WTC11 (cell line): ENCODE measurements around the gene NEUROD2. TPM values are rescaled to one million over a fixed set of nuclear protein-coding genes. Genes with fewer than 3 reads are reported as not detected.
A peak's percentile ranks its signal among the peaks of the same experiment; 100 is the strongest.

ENCODE experiments used
- ATAC-seq: fragments of 200-7000 bp; cut with Tn5 transposase; 2 replicates; pipeline ENCODE4 v1.10.0; 2021; ENCODE audit warnings: mild to moderate bottlenecking, moderate library complexity
- CTCF ChIA-PET: fragments of 300-600 bp; sonication (Branson Sonifier 250); formaldehyde crosslinking; loops from one replicate; lab custom pipeline; 2021; ENCODE audit warnings: antibody characterized with exemption; lab: Charles Lee
- POLR2A ChIA-PET: fragments of 350-600 bp; sonication (Branson Sonifier 250); formaldehyde crosslinking; loops from one replicate; lab custom pipeline; 2021; ENCODE audit warnings: antibody characterized with exemption; lab: Charles Lee
- DNase-seq: peaks from one replicate; pipeline ENCODE4 v3.0.0; 2021; ENCODE audit warnings: low spot score
- H3K27ac Mint-ChIP-seq: 2 replicates; pipeline ENCODE4 v1.8.0; 2021; ENCODE audit warnings: mixed read lengths
- H3K27me3 Mint-ChIP-seq: 2 replicates; pipeline ENCODE4 v1.8.0; 2021; ENCODE audit warnings: low read depth, mild to moderate bottlenecking, moderate library complexity, mixed read lengths
- H3K36me3 Mint-ChIP-seq: 2 replicates; pipeline ENCODE4 v1.8.0; 2021; ENCODE audit warnings: mixed read lengths
- H3K4me1 Mint-ChIP-seq: 2 replicates; pipeline ENCODE4 v1.8.0; 2022; ENCODE audit warnings: mixed read lengths
- H3K4me3 Mint-ChIP-seq: 2 replicates; pipeline ENCODE4 v1.8.0; 2021; ENCODE audit warnings: mild to moderate bottlenecking, moderate library complexity, mixed read lengths
- H3K9me3 Mint-ChIP-seq: 2 replicates; pipeline ENCODE4 v1.8.0; 2021; ENCODE audit warnings: mixed read lengths
- CBFB ChIP-seq: sonication (generic); formaldehyde crosslinking; IDR thresholded peaks from 2 replicates; pipeline ENCODE4 v1.8.1; 2022; ENCODE audit warnings: mild to moderate bottlenecking, low read depth, missing genetic modification reagents
- CREB1 ChIP-seq: sonication (generic); formaldehyde crosslinking; IDR thresholded peaks from 2 replicates; pipeline ENCODE4 v1.8.0; 2023; ENCODE audit warnings: mild to moderate bottlenecking, missing genetic modification reagents
- E2F1 ChIP-seq: sonication (generic); formaldehyde crosslinking; IDR thresholded peaks from 2 replicates; pipeline ENCODE4 v1.8.0; 2022; ENCODE audit warnings: mild to moderate bottlenecking, missing genetic modification reagents
- ELF4 ChIP-seq: sonication (generic); formaldehyde crosslinking; IDR thresholded peaks from 2 replicates; pipeline ENCODE4 v1.8.1; 2022; ENCODE audit warnings: low read depth, mild to moderate bottlenecking, moderate library complexity, missing genetic modification reagents
- ERG ChIP-seq: fragments of 250-450 bp; sonication (Bioruptor Pico); IDR thresholded peaks from 2 replicates; pipeline ENCODE4 v1.8.0; 2021; ENCODE audit warnings: mild to moderate bottlenecking
- NR2C2 ChIP-seq: sonication (generic); formaldehyde crosslinking; IDR thresholded peaks from 2 replicates; pipeline ENCODE4 v1.8.0; 2022; ENCODE audit warnings: mild to moderate bottlenecking, missing genetic modification reagents
- PREB ChIP-seq: sonication (generic); formaldehyde crosslinking; IDR thresholded peaks from 2 replicates; pipeline ENCODE4 v1.8.1; 2022; ENCODE audit warnings: mild to moderate bottlenecking, missing genetic modification reagents, moderate library complexity, borderline replicate concordance
- SP1 ChIP-seq: sonication (generic); formaldehyde crosslinking; conservative IDR thresholded peaks from 2 replicates; pipeline ENCODE4 v1.8.1; 2022; ENCODE audit warnings: missing genetic modification reagents
- TEAD1 ChIP-seq: sonication (generic); formaldehyde crosslinking; IDR thresholded peaks from 2 replicates; pipeline ENCODE4 v1.8.0; 2022; ENCODE audit warnings: mild to moderate bottlenecking, missing genetic modification reagents
- ZNF219 ChIP-seq: sonication (generic); formaldehyde crosslinking; IDR thresholded peaks from 2 replicates; pipeline ENCODE4 v1.8.0; 2023; ENCODE audit warnings: missing genetic modification reagents, mild to moderate bottlenecking, borderline replicate concordance
- ZNF423 ChIP-seq: fragments of 250-450 bp; sonication (Bioruptor Pico); IDR thresholded peaks from 2 replicates; pipeline ENCODE4 v2.1.2; 2022; ENCODE audit warnings: mild to moderate bottlenecking, moderate library complexity
- total RNA-seq: library from RNA; stranded (reverse); gene quantifications from 3 replicates; pipeline ENCODE4 v1.2.3, GENCODE V29; 2021
- TF ChIP-seq, protein P1 (sequence below): sonication (generic); formaldehyde crosslinking; IDR thresholded peaks from 2 replicates; pipeline ENCODE4 v1.8.1; 2023; ENCODE audit warnings: mild to moderate bottlenecking, missing genetic modification reagents, moderate library complexity
- TF ChIP-seq, protein P2 (sequence below): sonication (generic); formaldehyde crosslinking; IDR thresholded peaks from 2 replicates; pipeline ENCODE4 v1.8.1; 2023; ENCODE audit warnings: mild to moderate bottlenecking, missing genetic modification reagents
- TF ChIP-seq, protein P3 (sequence below): sonication (generic); formaldehyde crosslinking; conservative IDR thresholded peaks from 2 replicates; pipeline ENCODE4 v1.8.1; 2023; ENCODE audit warnings: mild to moderate bottlenecking, low read depth, missing genetic modification reagents, moderate library complexity

NEUROD2 gene
- total RNA-seq, 1 experiment from 2014 or later: not detected

DNA sequence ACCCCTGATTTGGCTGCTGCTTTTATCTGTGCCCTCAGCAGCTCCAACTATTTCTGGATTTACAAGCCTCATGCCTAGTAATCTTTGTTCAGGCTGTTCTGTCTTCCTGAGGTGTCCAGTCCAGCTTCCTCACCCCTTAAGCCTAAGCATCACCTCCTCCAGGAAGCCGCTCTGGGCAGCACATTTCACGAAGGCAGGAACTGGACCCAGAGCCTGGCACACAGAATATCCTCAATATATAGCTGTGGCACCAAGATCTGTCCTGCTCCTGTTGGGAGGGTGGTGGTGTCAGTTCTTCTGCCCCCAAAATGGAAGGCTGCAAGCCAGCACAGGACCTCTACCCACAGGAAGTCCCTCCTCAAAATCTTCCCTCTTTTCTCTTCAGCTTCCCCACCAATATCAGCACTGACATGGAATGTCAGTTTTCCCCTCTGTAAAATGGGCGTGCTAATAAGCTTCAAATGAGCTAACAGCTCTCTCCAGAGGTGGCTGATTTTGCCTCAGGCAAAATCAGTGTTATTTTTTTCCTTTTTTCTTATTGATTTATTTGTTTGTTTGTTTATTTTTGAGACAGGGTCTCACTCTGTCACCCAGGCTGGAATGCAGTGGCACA is 6.9 kb upstream of the NEUROD2 start:
- TF ChIP-seq CBFB (CRISPR knock-in tag): no peak
- TF ChIP-seq E2F1 (CRISPR knock-in tag): no peak
- no peak for TF ChIP-seq ERG (CRISPR knock-in tag)
- TF ChIP-seq, protein P1, sequence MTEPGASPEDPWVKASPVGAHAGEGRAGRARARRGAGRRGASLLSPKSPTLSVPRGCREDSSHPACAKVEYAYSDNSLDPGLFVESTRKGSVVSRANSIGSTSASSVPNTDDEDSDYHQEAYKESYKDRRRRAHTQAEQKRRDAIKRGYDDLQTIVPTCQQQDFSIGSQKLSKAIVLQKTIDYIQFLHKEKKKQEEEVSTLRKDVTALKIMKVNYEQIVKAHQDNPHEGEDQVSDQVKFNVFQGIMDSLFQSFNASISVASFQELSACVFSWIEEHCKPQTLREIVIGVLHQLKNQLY (CRISPR knock-in tag): no peak
- TF ChIP-seq ELF4 (CRISPR knock-in tag): no peak
- TF ChIP-seq, protein P2, sequence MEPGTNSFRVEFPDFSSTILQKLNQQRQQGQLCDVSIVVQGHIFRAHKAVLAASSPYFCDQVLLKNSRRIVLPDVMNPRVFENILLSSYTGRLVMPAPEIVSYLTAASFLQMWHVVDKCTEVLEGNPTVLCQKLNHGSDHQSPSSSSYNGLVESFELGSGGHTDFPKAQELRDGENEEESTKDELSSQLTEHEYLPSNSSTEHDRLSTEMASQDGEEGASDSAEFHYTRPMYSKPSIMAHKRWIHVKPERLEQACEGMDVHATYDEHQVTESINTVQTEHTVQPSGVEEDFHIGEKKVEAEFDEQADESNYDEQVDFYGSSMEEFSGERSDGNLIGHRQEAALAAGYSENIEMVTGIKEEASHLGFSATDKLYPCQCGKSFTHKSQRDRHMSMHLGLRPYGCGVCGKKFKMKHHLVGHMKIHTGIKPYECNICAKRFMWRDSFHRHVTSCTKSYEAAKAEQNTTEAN: no peak
- TF ChIP-seq CREB1 (CRISPR knock-in tag): no peak
- TF ChIP-seq ZNF219 (CRISPR knock-in tag): no peak
- POLR2A ChIA-PET: interaction anchor here (0.7 kb wide), 1 partner anchor 264 kb away, joined by 4 read pairs; no protein-coding TSS in a partner anchor
- CTCF ChIA-PET: interaction anchor here (1.1 to 21.2 kb wide), 7 partner anchors 8 to 64 kb away, joined by 4 to 876 read pairs (median 14); partner anchors contain the start of genes PNMT and TCAP
- no peak for DNase-seq
- Mint-ChIP-seq H3K36me3 (no peaks in the 10 kb centered on the region), H3K4me3 (no peak overlapping the region), H3K27ac (no peak overlapping the region), H3K27me3 (peaks cover 87% of the 10 kb centered on the region), H3K4me1 (peaks cover 3% of the 10 kb centered on the region), H3K9me3 (no peaks in the 10 kb centered on the region)
- ATAC-seq: no peak

GRCh38 chr17:39612935-39613464 is 5.3 kb upstream of the NEUROD2 start:
- Mint-ChIP-seq H3K36me3 (no peaks in the 10 kb centered on the region), H3K4me3 (no peak overlapping the region), H3K27ac (no peak overlapping the region), H3K4me1 (peaks cover 7% of the 10 kb centered on the region), H3K27me3 (peaks cover 88% of the 10 kb centered on the region), H3K9me3 (no peaks in the 10 kb centered on the region)
- TF ChIP-seq TEAD1 (CRISPR knock-in tag) (no peak), NR2C2 (0 out of 2 replicates have a peak, but pooled peaks have one; percentile 19)
- ChIA-PET CTCF (interaction anchor here (0.7 to 3.5 kb wide), 7 partner anchors 10 to 66 kb away, joined by 3 to 43 read pairs (median 7); no protein-coding TSS in a partner anchor), POLR2A (interaction anchor here (0.6 kb wide), 1 partner anchor 413 kb away, joined by 3 read pairs; no protein-coding TSS in a partner anchor)
- no peak for ATAC-seq
- DNase-seq: no peak

DNA sequence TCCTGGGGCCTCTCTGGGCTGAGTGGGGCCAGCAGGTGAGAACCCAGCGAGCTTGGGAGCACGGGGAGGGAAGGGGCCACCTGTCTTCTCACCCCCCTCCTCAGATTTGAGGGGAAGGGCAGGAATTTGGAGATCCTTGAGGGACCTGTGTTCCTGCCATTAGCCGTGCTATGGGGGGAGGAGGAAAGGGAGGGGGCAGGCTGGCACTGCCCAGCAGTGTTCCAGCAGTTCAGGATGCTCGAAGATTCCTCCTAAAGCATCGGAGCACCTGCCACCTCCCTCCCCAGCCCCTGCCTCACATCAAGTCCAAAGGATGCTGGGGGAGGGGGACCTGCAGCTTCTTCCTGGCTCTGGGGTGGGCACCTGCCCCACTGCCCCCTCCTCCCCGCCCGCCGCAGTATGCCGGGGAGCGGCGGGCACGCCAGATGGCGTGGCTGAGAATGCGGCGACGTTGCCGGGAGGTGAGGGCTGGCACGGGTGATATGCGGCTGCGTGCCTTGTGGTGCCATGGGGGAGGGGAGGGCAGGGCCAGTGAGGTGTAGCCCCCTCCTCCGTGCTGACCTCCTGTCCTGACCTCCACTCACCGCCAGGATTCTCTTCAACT is 4.7 kb upstream of the NEUROD2 start:
- ATAC-seq: no peak
- peaks cover 91% of the 10 kb centered on the region for H3K27me3 Mint-ChIP-seq
- POLR2A ChIA-PET: interaction anchor here (0.6 kb wide), 1 partner anchor 413 kb away, joined by 3 read pairs; no protein-coding TSS in a partner anchor
- no peak for DNase-seq
- CTCF ChIA-PET: interaction anchor here (0.7 to 3.4 kb wide), 6 partner anchors 8 to 65 kb away, joined by 3 to 43 read pairs (median 7); no protein-coding TSS in a partner anchor
- no peaks in the 10 kb centered on the region for H3K36me3 Mint-ChIP-seq
- H3K27ac Mint-ChIP-seq: no peak overlapping the region
- no peaks in the 10 kb centered on the region for H3K9me3 Mint-ChIP-seq
- peaks cover 8% of the 10 kb centered on the region for H3K4me1 Mint-ChIP-seq
- H3K4me3 Mint-ChIP-seq: no peak overlapping the region
- no peak for TF ChIP-seq PREB
- no peak for TF ChIP-seq SP1 (CRISPR knock-in tag)
- TF ChIP-seq, protein P1 (CRISPR knock-in tag): no peak
- no peak for TF ChIP-seq ZNF423 (CRISPR knock-in tag)
- TF ChIP-seq, protein P3, sequence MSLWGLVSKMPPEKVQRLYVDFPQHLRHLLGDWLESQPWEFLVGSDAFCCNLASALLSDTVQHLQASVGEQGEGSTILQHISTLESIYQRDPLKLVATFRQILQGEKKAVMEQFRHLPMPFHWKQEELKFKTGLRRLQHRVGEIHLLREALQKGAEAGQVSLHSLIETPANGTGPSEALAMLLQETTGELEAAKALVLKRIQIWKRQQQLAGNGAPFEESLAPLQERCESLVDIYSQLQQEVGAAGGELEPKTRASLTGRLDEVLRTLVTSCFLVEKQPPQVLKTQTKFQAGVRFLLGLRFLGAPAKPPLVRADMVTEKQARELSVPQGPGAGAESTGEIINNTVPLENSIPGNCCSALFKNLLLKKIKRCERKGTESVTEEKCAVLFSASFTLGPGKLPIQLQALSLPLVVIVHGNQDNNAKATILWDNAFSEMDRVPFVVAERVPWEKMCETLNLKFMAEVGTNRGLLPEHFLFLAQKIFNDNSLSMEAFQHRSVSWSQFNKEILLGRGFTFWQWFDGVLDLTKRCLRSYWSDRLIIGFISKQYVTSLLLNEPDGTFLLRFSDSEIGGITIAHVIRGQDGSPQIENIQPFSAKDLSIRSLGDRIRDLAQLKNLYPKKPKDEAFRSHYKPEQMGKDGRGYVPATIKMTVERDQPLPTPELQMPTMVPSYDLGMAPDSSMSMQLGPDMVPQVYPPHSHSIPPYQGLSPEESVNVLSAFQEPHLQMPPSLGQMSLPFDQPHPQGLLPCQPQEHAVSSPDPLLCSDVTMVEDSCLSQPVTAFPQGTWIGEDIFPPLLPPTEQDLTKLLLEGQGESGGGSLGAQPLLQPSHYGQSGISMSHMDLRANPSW (CRISPR knock-in tag): no peak
